HEK293T (cell line): ENCODE measurements around the gene CRYBG1.

Experiments
- CTCF ChIA-PET: fragments of 350-600 bp; formaldehyde crosslinking; extraction: SDS; loops from one replicate; lab custom pipeline; 2021; ENCODE audit warnings: antibody characterized with exemption, inconsistent platforms; lab: Yijun Ruan, JAX
- POLR2A ChIA-PET: fragments of 350-600 bp; formaldehyde crosslinking; extraction: SDS; loops from one replicate; lab custom pipeline; 2020; ENCODE audit warnings: antibody characterized with exemption, inconsistent platforms; lab: Yijun Ruan, JAX
- DNase-seq: peaks from one replicate; pipeline ENCODE4 v3.0.0; 2012; ENCODE audit warnings: mixed read lengths; ENCODE audit errors: extremely low spot score
- ARNT ChIP-seq: fragments of 450-650 bp; IDR thresholded peaks from 2 replicates; pipeline ENCODE4 v1.6.1; 2017; ENCODE audit warnings: mild to moderate bottlenecking
- BHLHE40 ChIP-seq: fragments of 450-650 bp; IDR thresholded peaks from 2 replicates; pipeline ENCODE4 v1.6.1; 2016; ENCODE audit warnings: mild to moderate bottlenecking, moderate library complexity, borderline replicate concordance
- CTBP1 ChIP-seq: fragments of 450-650 bp; IDR thresholded peaks from 2 replicates; pipeline ENCODE4 v1.6.1; 2016; ENCODE audit warnings: borderline replicate concordance
- ELF4 ChIP-seq: fragments of 450-650 bp; IDR thresholded peaks from 2 replicates; pipeline ENCODE4 v1.6.1; 2017; ENCODE audit warnings: antibody characterized with exemption
- FOXA1 ChIP-seq: fragments of 450-650 bp; IDR thresholded peaks from 2 replicates; pipeline ENCODE4 v1.6.1; 2016; ENCODE audit warnings: mild to moderate bottlenecking
- FOXK2 ChIP-seq: fragments of 450-650 bp; IDR thresholded peaks from 2 replicates; pipeline ENCODE4 v1.6.1; 2016; ENCODE audit warnings: mild to moderate bottlenecking
- FOXM1 ChIP-seq: fragments of 450-650 bp; IDR thresholded peaks from 2 replicates; pipeline ENCODE4 v1.6.1; 2017; ENCODE audit warnings: mild to moderate bottlenecking, borderline replicate concordance
- HDGF ChIP-seq: fragments of 450-650 bp; IDR thresholded peaks from 2 replicates; pipeline ENCODE4 v1.6.1; 2017; ENCODE audit warnings: antibody characterized with exemption, borderline replicate concordance
- L3MBTL2 ChIP-seq: fragments of 450-650 bp; conservative IDR thresholded peaks from 2 replicates; pipeline ENCODE4 v1.6.1; 2016; ENCODE audit warnings: mild to moderate bottlenecking
- LEF1 ChIP-seq: fragments of 450-650 bp; IDR thresholded peaks from 2 replicates; pipeline ENCODE4 v1.6.1; 2017; ENCODE audit warnings: mild to moderate bottlenecking, borderline replicate concordance
- NFRKB ChIP-seq: fragments of 450-650 bp; IDR thresholded peaks from 2 replicates; pipeline ENCODE4 v1.6.1; 2016; ENCODE audit warnings: mild to moderate bottlenecking, moderate library complexity
- PKNOX1 ChIP-seq: fragments of 450-650 bp; IDR thresholded peaks from 2 replicates; pipeline ENCODE4 v1.6.1; 2016
- SP1 ChIP-seq: fragments of 450-650 bp; IDR thresholded peaks from 2 replicates; pipeline ENCODE4 v1.6.1; 2017
- SUZ12 ChIP-seq: fragments of 450-650 bp; IDR thresholded peaks from 2 replicates; pipeline ENCODE4 v1.6.1; 2016; ENCODE audit warnings: mild to moderate bottlenecking
- TARDBP ChIP-seq: fragments of 450-650 bp; IDR thresholded peaks from 2 replicates; pipeline ENCODE4 v1.6.1; 2016
- ZNF384 ChIP-seq: fragments of 450-650 bp; IDR thresholded peaks from 2 replicates; pipeline ENCODE4 v1.6.1; 2016

Gene CRYBG1

GRCh38 chr6:106347219-106347618 is 13.3 kb upstream of the CRYBG1 start:
- no peak for TF ChIP-seq FOXM1
- no peak for TF ChIP-seq ELF4
- TF ChIP-seq ARNT, result no peak
- TF ChIP-seq ZNF384, result no peak
- TF ChIP-seq FOXK2, result no peak
- TF ChIP-seq SP1, result no peak
- TF ChIP-seq LEF1, result no peak
- TF ChIP-seq CTBP1, result no peak
- no peak for TF ChIP-seq TARDBP
- TF ChIP-seq FOXA1, result no peak
- no peak for TF ChIP-seq NFRKB
- no peak for TF ChIP-seq PKNOX1
- no peak for TF ChIP-seq SUZ12
- TF ChIP-seq BHLHE40, result no peak
- TF ChIP-seq HDGF, result no peak
- DNase-seq, result no peak
- ChIA-PET POLR2A (no interaction called here), CTCF (interaction anchor here (1.3 to 1.6 kb wide), 4 partner anchors 8 to 650 kb away, joined by 3 to 8 read pairs (median 4); partner anchors contain the start of gene CRYBG1)

- ChIA-PET CTCF (interaction anchor here (0.5 to 1.4 kb wide), 2 partner anchors 15 to 17 kb away, joined by 3 to 5 read pairs; no protein-coding TSS in a partner anchor), POLR2A (no interaction called here)
- TF ChIP-seq PKNOX1 (peak; percentile 55), BHLHE40 (no peak)
- no peak for DNase-seq
Measured at GRCh38 chr6:106356378-106356777, 4.1 kb upstream of the CRYBG1 start.

GRCh38 chr6:106359959-106360409 is 533 bp upstream of the CRYBG1 start:
- no peak for DNase-seq
- ChIA-PET POLR2A (no interaction called here), CTCF (interaction anchor here (0.6 to 1.9 kb wide), 7 partner anchors 13 to 156 kb away, joined by 3 to 8 read pairs (median 3); partner anchors contain the start of gene ATG5)
- TF ChIP-seq FOXA1 (no peak), SUZ12 (no peak), FOXK2 (no peak), ELF4 (no peak), CTBP1 (no peak), HDGF (no peak), L3MBTL2 (no peak; the same call in 1 of the 2 replicates), SP1 (no peak), ZNF384 (no peak), LEF1 (no peak), BHLHE40 (no peak), ARNT (no peak), FOXM1 (no peak), PKNOX1 (no peak), NFRKB (no peak), TARDBP (no peak)

- no peak for DNase-seq
- ChIA-PET POLR2A (interaction anchor here (1.1 kb wide), 1 partner anchor 35 kb away, joined by 3 read pairs; the partner anchor contains the start of gene ATG5), CTCF (interaction anchor here (0.6 to 1.9 kb wide), 8 partner anchors 8 to 223 kb away, joined by 3 to 8 read pairs (median 4); no protein-coding TSS in a partner anchor)
- no peak for TF ChIP-seq HDGF
- no peak for TF ChIP-seq ARNT
- no peak for TF ChIP-seq FOXA1
- TF ChIP-seq LEF1, result no peak
- no peak for TF ChIP-seq FOXM1
- no peak for TF ChIP-seq TARDBP
- no peak for TF ChIP-seq L3MBTL2
- TF ChIP-seq ZNF384, result no peak
- no peak for TF ChIP-seq SUZ12
- TF ChIP-seq NFRKB, result no peak
- no peak for TF ChIP-seq BHLHE40
- TF ChIP-seq ELF4, result no peak
- TF ChIP-seq CTBP1, result no peak
Measured at GRCh38 chr6:106360989-106361430, 493 bp downstream of the CRYBG1 start.

GRCh38 chr6:106363401-106364138 is 3.1 kb downstream of the CRYBG1 start:
- TF ChIP-seq FOXA1 (no peak), NFRKB (no peak), PKNOX1 (no peak), FOXM1 (no peak), BHLHE40 (no peak), TARDBP (no peak), SP1 (no peak), ZNF384 (no peak), HDGF (no peak), FOXK2 (no peak), ELF4 (no peak)
- no peak for DNase-seq
- POLR2A ChIA-PET, result no interaction called here
- CTCF ChIA-PET, result interaction anchor here (0.7 kb wide), 1 partner anchor 24 kb away, joined by 4 read pairs; no protein-coding TSS in a partner anchor
